Measurements from ENCODE around the gene ZNF557.

ZNF557 gene

GRCh38 chr19:7101498-7102253 lies 32.2 kb downstream of the ZNF557 start:
- Mint-ChIP-seq H3K27ac (no peak overlapping the region), H3K9me3 (peaks cover 11% of the 10 kb centered on the region), H3K36me3 (peaks cover 6% of the 10 kb centered on the region), H3K4me3 (no peak overlapping the region), H3K4me1 (peaks cover 20% of the 10 kb centered on the region)
- DNase-seq (ENCODE audit: low spot score in 2 of 2): no peak
- no peak for ATAC-seq

- ATAC-seq (no peak), DNase-seq (ENCODE audit: low spot score in 2 of 2) (no peak)
- Mint-ChIP-seq H3K36me3 (no peaks in the 10 kb centered on the region), H3K27ac (no peak overlapping the region), H3K9me3 (no peaks in the 10 kb centered on the region), H3K4me3 (no peak overlapping the region), H3K4me1 (peaks cover under 1% of the 10 kb centered on the region)
These were observed 35.4 kb downstream of the ZNF557 start for GRCh38 chr19:7104747-7105447.

- Mint-ChIP-seq H3K4me3 (no peak overlapping the region), H3K4me1 (no peaks in the 10 kb centered on the region), H3K27ac (no peak overlapping the region), H3K9me3 (no peaks in the 10 kb centered on the region), H3K36me3 (no peaks in the 10 kb centered on the region)
- ATAC-seq (no peak), DNase-seq (ENCODE audit: low spot score in 2 of 2) (no peak)
These were observed 37.5 kb downstream of the ZNF557 start for GRCh38 chr19:7106711-7107657.

- Mint-ChIP-seq H3K4me1 (no peaks in the 10 kb centered on the region), H3K36me3 (no peaks in the 10 kb centered on the region), H3K4me3 (no peak overlapping the region), H3K27ac (no peak overlapping the region), H3K9me3 (no peaks in the 10 kb centered on the region)
- DNase-seq (ENCODE audit: low spot score in 2 of 2) (no peak), ATAC-seq (no peak)
These were observed 40.3 kb downstream of the ZNF557 start for GRCh38 chr19:7109678-7110289.

GRCh38 chr19:7112675-7113074 lies 43.2 kb downstream of the ZNF557 start:
- no peak for ATAC-seq
- no peaks in the 10 kb centered on the region for H3K9me3 Mint-ChIP-seq
- H3K27ac Mint-ChIP-seq: no peak overlapping the region
- no peaks in the 10 kb centered on the region for H3K36me3 Mint-ChIP-seq
- no peaks in the 10 kb centered on the region for H3K4me1 Mint-ChIP-seq
- DNase-seq (ENCODE audit: low spot score in 2 of 2): no peak
- no peak overlapping the region for H3K4me3 Mint-ChIP-seq

GRCh38 chr19:7113233-7113632 lies 43.7 kb downstream of the ZNF557 start:
- Mint-ChIP-seq H3K4me1 (no peaks in the 10 kb centered on the region), H3K4me3 (no peak overlapping the region), H3K9me3 (no peaks in the 10 kb centered on the region), H3K36me3 (no peaks in the 10 kb centered on the region), H3K27ac (no peak overlapping the region)
- no peak for DNase-seq (ENCODE audit: low spot score in 2 of 2)
- ATAC-seq: no peak

- Mint-ChIP-seq H3K4me3 (no peak overlapping the region), H3K36me3 (no peaks in the 10 kb centered on the region), H3K4me1 (no peaks in the 10 kb centered on the region), H3K9me3 (no peaks in the 10 kb centered on the region), H3K27ac (no peak overlapping the region)
- DNase-seq (ENCODE audit: low spot score in 2 of 2) (no peak), ATAC-seq (no peak)
These were observed 46.2 kb downstream of the ZNF557 start for GRCh38 chr19:7115721-7116120.

- Mint-ChIP-seq H3K36me3 (no peaks in the 10 kb centered on the region), H3K4me1 (no peaks in the 10 kb centered on the region), H3K9me3 (no peaks in the 10 kb centered on the region), H3K4me3 (no peak overlapping the region), H3K27ac (no peak overlapping the region)
- DNase-seq (ENCODE audit: low spot score in 2 of 2) (no peak), ATAC-seq (no peak)
These were observed 47.7 kb downstream of the ZNF557 start for GRCh38 chr19:7117248-7117647.

GRCh38 chr19:7119582-7119981 lies 50.1 kb downstream of the ZNF557 start:
- DNase-seq (ENCODE audit: low spot score in 2 of 2): no peak
- Mint-ChIP-seq H3K27ac (no peak overlapping the region), H3K4me3 (no peak overlapping the region), H3K9me3 (no peaks in the 10 kb centered on the region), H3K36me3 (no peaks in the 10 kb centered on the region), H3K4me1 (no peaks in the 10 kb centered on the region)
- no peak for ATAC-seq

- Mint-ChIP-seq H3K27ac (no peak overlapping the region), H3K4me3 (no peak overlapping the region), H3K36me3 (no peaks in the 10 kb centered on the region), H3K9me3 (peaks cover 3% of the 10 kb centered on the region), H3K4me1 (no peaks in the 10 kb centered on the region)
- ATAC-seq (no peak), DNase-seq (ENCODE audit: low spot score in 2 of 2) (no peak)
These were observed 51.0 kb downstream of the ZNF557 start for GRCh38 chr19:7120499-7120898.

GRCh38 chr19:7122701-7123100 lies 53.2 kb downstream of the ZNF557 start:
- no peaks in the 10 kb centered on the region for H3K36me3 Mint-ChIP-seq
- no peak for DNase-seq (ENCODE audit: low spot score in 2 of 2)
- H3K4me1 Mint-ChIP-seq: no peaks in the 10 kb centered on the region
- no peak overlapping the region for H3K4me3 Mint-ChIP-seq
- ATAC-seq: no peak
- peaks cover 6% of the 10 kb centered on the region for H3K9me3 Mint-ChIP-seq
- no peak overlapping the region for H3K27ac Mint-ChIP-seq

- Mint-ChIP-seq H3K27ac (no peak overlapping the region), H3K4me1 (no peaks in the 10 kb centered on the region), H3K4me3 (no peak overlapping the region), H3K36me3 (no peaks in the 10 kb centered on the region), H3K9me3 (peaks cover 6% of the 10 kb centered on the region)
- DNase-seq (ENCODE audit: low spot score in 2 of 2): no peak
- ATAC-seq: no peak
These were observed 55.3 kb downstream of the ZNF557 start for GRCh38 chr19:7124782-7125181.

GRCh38 chr19:7125221-7125620 lies 55.7 kb downstream of the ZNF557 start:
- no peaks in the 10 kb centered on the region for H3K4me1 Mint-ChIP-seq
- ATAC-seq: no peak
- no peak overlapping the region for H3K4me3 Mint-ChIP-seq
- H3K36me3 Mint-ChIP-seq: no peaks in the 10 kb centered on the region
- peaks cover 6% of the 10 kb centered on the region for H3K9me3 Mint-ChIP-seq
- no peak for DNase-seq (ENCODE audit: low spot score in 2 of 2)
- H3K27ac Mint-ChIP-seq: no peak overlapping the region

GRCh38 chr19:7126132-7126531 lies 56.6 kb downstream of the ZNF557 start:
- DNase-seq (ENCODE audit: low spot score in 2 of 2) (no peak), ATAC-seq (no peak)
- no peaks in the 10 kb centered on the region for H3K4me1 Mint-ChIP-seq
- no peaks in the 10 kb centered on the region for H3K36me3 Mint-ChIP-seq
- H3K4me3 Mint-ChIP-seq: no peak overlapping the region
- H3K9me3 Mint-ChIP-seq: peaks cover 10% of the 10 kb centered on the region
- no peak overlapping the region for H3K27ac Mint-ChIP-seq

GRCh38 chr19:7130043-7130442 lies 60.5 kb downstream of the ZNF557 start:
- no peaks in the 10 kb centered on the region for H3K36me3 Mint-ChIP-seq
- no peak for ATAC-seq
- no peaks in the 10 kb centered on the region for H3K4me1 Mint-ChIP-seq
- H3K27ac Mint-ChIP-seq: no peak overlapping the region
- peaks cover 10% of the 10 kb centered on the region for H3K9me3 Mint-ChIP-seq
- no peak for DNase-seq (ENCODE audit: low spot score in 2 of 2)
- H3K4me3 Mint-ChIP-seq: no peak overlapping the region
